ENCODE measurements around the gene TCF3. TPM values are rescaled to one million over a fixed set of nuclear protein-coding genes. Genes with fewer than 3 reads are reported as not detected.

TCF3 gene
- total and polyA plus RNA-seq, 2 of the 8 experiments (the other 6 are each of a cell fraction or from before 2014, with no cell fraction given) = 241 to 348 TPM

DNA sequence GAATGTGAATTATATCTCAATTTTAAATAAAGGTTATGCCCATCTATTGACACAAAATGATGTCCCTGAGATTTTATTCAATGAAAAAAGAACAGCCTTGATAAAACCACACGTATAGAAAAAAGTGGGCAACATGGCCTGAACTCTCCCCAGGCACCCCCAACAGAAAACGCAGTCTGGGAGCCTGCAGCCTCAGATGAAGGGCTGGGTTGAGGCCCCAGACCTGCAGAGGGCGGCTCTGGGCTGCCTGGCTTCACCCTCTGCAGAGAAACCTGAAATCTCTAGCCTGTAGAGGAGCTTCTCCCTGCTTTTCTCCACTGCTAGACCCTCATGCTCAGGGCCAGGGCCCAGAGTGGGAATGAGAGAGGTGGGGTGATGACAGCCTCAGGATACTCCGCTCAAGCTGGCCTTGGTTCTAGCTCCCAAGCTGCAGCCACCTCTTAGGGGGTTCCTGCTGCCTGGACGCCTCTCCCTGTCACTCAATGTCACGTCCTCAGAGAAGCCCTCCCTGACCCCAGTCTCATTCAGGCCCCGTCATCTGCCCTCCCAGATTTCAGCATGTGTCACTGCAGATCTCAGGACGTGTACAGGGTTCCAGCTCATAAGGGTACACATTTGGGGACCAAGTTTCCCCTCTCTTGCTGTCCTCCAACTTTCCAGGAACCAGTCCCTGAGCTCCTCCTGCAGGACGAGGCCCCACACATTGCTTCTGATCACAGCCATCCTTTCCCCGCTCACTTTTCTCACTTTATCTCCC is 61.6 kb downstream of the TCF3 start (continued):
- TF ChIP-seq, protein P1, sequence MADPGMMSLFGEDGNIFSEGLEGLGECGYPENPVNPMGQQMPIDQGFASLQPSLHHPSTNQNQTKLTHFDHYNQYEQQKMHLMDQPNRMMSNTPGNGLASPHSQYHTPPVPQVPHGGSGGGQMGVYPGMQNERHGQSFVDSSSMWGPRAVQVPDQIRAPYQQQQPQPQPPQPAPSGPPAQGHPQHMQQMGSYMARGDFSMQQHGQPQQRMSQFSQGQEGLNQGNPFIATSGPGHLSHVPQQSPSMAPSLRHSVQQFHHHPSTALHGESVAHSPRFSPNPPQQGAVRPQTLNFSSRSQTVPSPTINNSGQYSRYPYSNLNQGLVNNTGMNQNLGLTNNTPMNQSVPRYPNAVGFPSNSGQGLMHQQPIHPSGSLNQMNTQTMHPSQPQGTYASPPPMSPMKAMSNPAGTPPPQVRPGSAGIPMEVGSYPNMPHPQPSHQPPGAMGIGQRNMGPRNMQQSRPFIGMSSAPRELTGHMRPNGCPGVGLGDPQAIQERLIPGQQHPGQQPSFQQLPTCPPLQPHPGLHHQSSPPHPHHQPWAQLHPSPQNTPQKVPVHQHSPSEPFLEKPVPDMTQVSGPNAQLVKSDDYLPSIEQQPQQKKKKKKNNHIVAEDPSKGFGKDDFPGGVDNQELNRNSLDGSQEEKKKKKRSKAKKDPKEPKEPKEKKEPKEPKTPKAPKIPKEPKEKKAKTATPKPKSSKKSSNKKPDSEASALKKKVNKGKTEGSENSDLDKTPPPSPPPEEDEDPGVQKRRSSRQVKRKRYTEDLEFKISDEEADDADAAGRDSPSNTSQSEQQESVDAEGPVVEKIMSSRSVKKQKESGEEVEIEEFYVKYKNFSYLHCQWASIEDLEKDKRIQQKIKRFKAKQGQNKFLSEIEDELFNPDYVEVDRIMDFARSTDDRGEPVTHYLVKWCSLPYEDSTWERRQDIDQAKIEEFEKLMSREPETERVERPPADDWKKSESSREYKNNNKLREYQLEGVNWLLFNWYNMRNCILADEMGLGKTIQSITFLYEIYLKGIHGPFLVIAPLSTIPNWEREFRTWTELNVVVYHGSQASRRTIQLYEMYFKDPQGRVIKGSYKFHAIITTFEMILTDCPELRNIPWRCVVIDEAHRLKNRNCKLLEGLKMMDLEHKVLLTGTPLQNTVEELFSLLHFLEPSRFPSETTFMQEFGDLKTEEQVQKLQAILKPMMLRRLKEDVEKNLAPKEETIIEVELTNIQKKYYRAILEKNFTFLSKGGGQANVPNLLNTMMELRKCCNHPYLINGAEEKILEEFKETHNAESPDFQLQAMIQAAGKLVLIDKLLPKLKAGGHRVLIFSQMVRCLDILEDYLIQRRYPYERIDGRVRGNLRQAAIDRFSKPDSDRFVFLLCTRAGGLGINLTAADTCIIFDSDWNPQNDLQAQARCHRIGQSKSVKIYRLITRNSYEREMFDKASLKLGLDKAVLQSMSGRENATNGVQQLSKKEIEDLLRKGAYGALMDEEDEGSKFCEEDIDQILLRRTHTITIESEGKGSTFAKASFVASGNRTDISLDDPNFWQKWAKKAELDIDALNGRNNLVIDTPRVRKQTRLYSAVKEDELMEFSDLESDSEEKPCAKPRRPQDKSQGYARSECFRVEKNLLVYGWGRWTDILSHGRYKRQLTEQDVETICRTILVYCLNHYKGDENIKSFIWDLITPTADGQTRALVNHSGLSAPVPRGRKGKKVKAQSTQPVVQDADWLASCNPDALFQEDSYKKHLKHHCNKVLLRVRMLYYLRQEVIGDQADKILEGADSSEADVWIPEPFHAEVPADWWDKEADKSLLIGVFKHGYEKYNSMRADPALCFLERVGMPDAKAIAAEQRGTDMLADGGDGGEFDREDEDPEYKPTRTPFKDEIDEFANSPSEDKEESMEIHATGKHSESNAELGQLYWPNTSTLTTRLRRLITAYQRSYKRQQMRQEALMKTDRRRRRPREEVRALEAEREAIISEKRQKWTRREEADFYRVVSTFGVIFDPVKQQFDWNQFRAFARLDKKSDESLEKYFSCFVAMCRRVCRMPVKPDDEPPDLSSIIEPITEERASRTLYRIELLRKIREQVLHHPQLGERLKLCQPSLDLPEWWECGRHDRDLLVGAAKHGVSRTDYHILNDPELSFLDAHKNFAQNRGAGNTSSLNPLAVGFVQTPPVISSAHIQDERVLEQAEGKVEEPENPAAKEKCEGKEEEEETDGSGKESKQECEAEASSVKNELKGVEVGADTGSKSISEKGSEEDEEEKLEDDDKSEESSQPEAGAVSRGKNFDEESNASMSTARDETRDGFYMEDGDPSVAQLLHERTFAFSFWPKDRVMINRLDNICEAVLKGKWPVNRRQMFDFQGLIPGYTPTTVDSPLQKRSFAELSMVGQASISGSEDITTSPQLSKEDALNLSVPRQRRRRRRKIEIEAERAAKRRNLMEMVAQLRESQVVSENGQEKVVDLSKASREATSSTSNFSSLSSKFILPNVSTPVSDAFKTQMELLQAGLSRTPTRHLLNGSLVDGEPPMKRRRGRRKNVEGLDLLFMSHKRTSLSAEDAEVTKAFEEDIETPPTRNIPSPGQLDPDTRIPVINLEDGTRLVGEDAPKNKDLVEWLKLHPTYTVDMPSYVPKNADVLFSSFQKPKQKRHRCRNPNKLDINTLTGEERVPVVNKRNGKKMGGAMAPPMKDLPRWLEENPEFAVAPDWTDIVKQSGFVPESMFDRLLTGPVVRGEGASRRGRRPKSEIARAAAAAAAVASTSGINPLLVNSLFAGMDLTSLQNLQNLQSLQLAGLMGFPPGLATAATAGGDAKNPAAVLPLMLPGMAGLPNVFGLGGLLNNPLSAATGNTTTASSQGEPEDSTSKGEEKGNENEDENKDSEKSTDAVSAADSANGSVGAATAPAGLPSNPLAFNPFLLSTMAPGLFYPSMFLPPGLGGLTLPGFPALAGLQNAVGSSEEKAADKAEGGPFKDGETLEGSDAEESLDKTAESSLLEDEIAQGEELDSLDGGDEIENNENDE (IDR thresholded peaks at IDR 0.05; ENCODE audit: insufficient replicate concordance, low read length) = no peak
- TF ChIP-seq POLR2AphosphoS5 (IDR thresholded peaks at IDR 0.05; ENCODE audit: low read depth, low read length) (peak; percentile 43), RAD21 (IDR thresholded peaks at IDR 0.05 in 1 of 2, conservative IDR thresholded peaks at IDR 0.05 in 1 of 2; ENCODE audit: low read depth in 2 of 2, low read length in 2 of 2) (peak in 1 of 2 experiments; percentile 33; a peak in 2 of 4 replicates), TAF1 (IDR thresholded peaks at IDR 0.05; ENCODE audit: low read depth, low read length) (0 out of 2 replicates have a peak, but pooled peaks have one; percentile 28), TBP (IDR thresholded peaks at IDR 0.05; ENCODE audit: low read depth, low read length) (0 out of 2 replicates have a peak, but pooled peaks have one; percentile 48), POLR2A (IDR thresholded peaks at IDR 0.05; ENCODE audit: control extremely low read depth in 1 of 2, low read depth in 2 of 2, low read length in 2 of 2) (peak; percentile 27 to 85), SIRT6 (IDR thresholded peaks at IDR 0.05; ENCODE audit: low read length) (no peak)

Data from H1 (cell line).